HepG2 (cell line): ENCODE measurements around the gene PSEN2. TPM values are rescaled to one million over a fixed set of nuclear protein-coding genes. Genes with fewer than 3 reads are reported as not detected.

ENCODE experiments used
- ATAC-seq: fragments of 200-7000 bp; cut with Tn5 transposase; 3 replicates; pipeline ENCODE4 v1.9.1; 2020; ENCODE audit warnings: mild to moderate bottlenecking, moderate library complexity
- BruUV-seq: library from RNA; stranded (reverse); fragments of 400-500 nt; replicated peaks from 2 replicates; lab custom pipeline; 2021; lab: Mats Ljungman, UMichigan
- CTCF ChIA-PET: fragments of 300-600 bp; formaldehyde crosslinking; extraction: SDS; loops from one replicate; lab custom pipeline; 2021; ENCODE audit warnings: low total read pairs, inconsistent platforms, low intra/inter-chr PET ratio; lab: Yijun Ruan, JAX
- POLR2A ChIA-PET: fragments of 350-600 bp; sonication (Branson Sonifier 250); formaldehyde crosslinking; loops from one replicate; lab custom pipeline; 2020; ENCODE audit warnings: antibody characterized with exemption, inconsistent platforms; lab: Yijun Ruan, JAX
- DNase-seq: peaks from one replicate; pipeline ENCODE4 v3.0.0-alpha.2; 2015; ENCODE audit warnings: low spot score
- FAIRE-seq: peaks from 3 replicates; lab custom pipeline; 2011; peaks lifted over from hg19 to GRCh38; lab: Jason Lieb, UNC
- H2AFZ ChIP-seq: one replicate; pipeline ENCODE4 v1.6.1; 2011; ENCODE audit warnings: low read length, inconsistent platforms
- H3K27ac ChIP-seq: fragments of 300-600 bp; 3 replicates; pipeline ENCODE4 v1.8.0; 2011; ENCODE audit warnings: mixed run types, mild to moderate bottlenecking, mixed read lengths, low read length, inconsistent platforms; ENCODE audit not compliant: insufficient read depth; ENCODE audit errors: extremely low read length
- H3K27me3 ChIP-seq, 2 experiments: fragments of 200-600 bp in 1 of 2; 2 replicates in 1 of 2; 3 replicates in 1 of 2; pipeline versions ENCODE4 v1.6.0 to v1.8.0; 2011; ENCODE audit warnings: low read length in 2 of 2, mild to moderate bottlenecking in 2 of 2, moderate library complexity in 2 of 2, inconsistent platforms in 1 of 2; ENCODE audit not compliant: insufficient read depth in 2 of 2, control insufficient read depth in 1 of 2
- H3K36me3 ChIP-seq, 2 experiments: fragments of 200-600 bp in 1 of 2; replicated peaks in 1 of 2; 2 replicates in 1 of 2; 3 replicates in 1 of 2; pipeline versions ENCODE4 v1.5.1 to v1.8.0; 2011; ENCODE audit warnings: low read length in 2 of 2, inconsistent platforms in 1 of 2; ENCODE audit not compliant: insufficient read depth in 2 of 2, control insufficient read depth in 1 of 2
- H3K4me1 ChIP-seq: 2 replicates; pipeline ENCODE4 v1.5.1; 2012; ENCODE audit warnings: low read length, inconsistent platforms; ENCODE audit not compliant: insufficient read depth
- H3K4me2 ChIP-seq: 2 replicates; pipeline ENCODE4 v1.6.0; 2011; ENCODE audit warnings: low read depth, low read length, inconsistent platforms
- H3K4me3 ChIP-seq, 3 experiments: fragments of 200-600 bp in 1 of 3; sonication (generic), shearing (Covaris generic) in 1 of 3; replicated peaks in 1 of 3; 2 replicates each; pipeline ENCODE4 v1.5.1; 2011 to 2016; ENCODE audit warnings: low read length in 3 of 3, inconsistent platforms in 2 of 3, low read depth in 2 of 3, mild to moderate bottlenecking in 2 of 3, control low read depth in 1 of 3, mixed read lengths in 1 of 3; ENCODE audit not compliant: insufficient read depth in 1 of 3
- H3K79me2 ChIP-seq: one replicate; pipeline ENCODE4 v1.6.1; 2011; ENCODE audit warnings: low read length, inconsistent platforms; ENCODE audit not compliant: insufficient read depth
- H3K9ac ChIP-seq: 2 replicates; pipeline ENCODE4 v1.6.0; 2011; ENCODE audit warnings: mild to moderate bottlenecking, low read depth, low read length, inconsistent platforms; ENCODE audit not compliant: insufficient read depth
- H3K9me3 ChIP-seq: 2 replicates; pipeline ENCODE4 v1.5.1; 2012; ENCODE audit warnings: mild to moderate bottlenecking, low read length
- H4K20me1 ChIP-seq: 2 replicates; pipeline ENCODE4 v1.6.0; 2011; ENCODE audit warnings: inconsistent platforms, mild to moderate bottlenecking, low read length, moderate library complexity; ENCODE audit not compliant: insufficient read depth
- AGO2 ChIP-seq: fragments of 200-400 bp; formaldehyde crosslinking; optimal IDR thresholded peaks from 2 replicates; pipeline ENCODE3; 2017; ENCODE audit warnings: mild to moderate bottlenecking, low read depth, low read length, moderate library complexity
- AKNA ChIP-seq: sonication (generic); formaldehyde crosslinking; IDR thresholded peaks from 2 replicates; pipeline ENCODE4 v1.4.0; 2020; ENCODE audit warnings: missing genetic modification reagents, borderline replicate concordance
- DDIT3 ChIP-seq: sonication (generic); formaldehyde crosslinking; IDR thresholded peaks from 2 replicates; pipeline ENCODE4 v1.4.0; 2020; ENCODE audit warnings: mild to moderate bottlenecking, missing genetic modification reagents
- EEA1 ChIP-seq: sonication (generic); formaldehyde crosslinking; IDR thresholded peaks from 2 replicates; pipeline ENCODE4 v1.5.1; 2020; ENCODE audit warnings: mild to moderate bottlenecking, missing genetic modification reagents, borderline replicate concordance
- ETV5 ChIP-seq: IDR thresholded peaks from 2 replicates; pipeline ENCODE4 v1.6.1; 2018; ENCODE audit warnings: missing biosample characterization, missing genetic modification reagents, inconsistent platforms, borderline replicate concordance
- MIER2 ChIP-seq: IDR thresholded peaks from 2 replicates; pipeline ENCODE4 v1.6.1; 2016; ENCODE audit warnings: missing biosample characterization, missing genetic modification reagents
- NKX3-1 ChIP-seq: sonication (generic); formaldehyde crosslinking; IDR thresholded peaks from 2 replicates; pipeline ENCODE4 v1.5.0; 2020; ENCODE audit warnings: missing genetic modification reagents
- PAWR ChIP-seq: sonication (generic); formaldehyde crosslinking; IDR thresholded peaks from 2 replicates; pipeline ENCODE4 v1.4.0; 2020; ENCODE audit warnings: missing genetic modification reagents, mild to moderate bottlenecking, borderline replicate concordance
- PHF20 ChIP-seq: sonication (generic); formaldehyde crosslinking; IDR thresholded peaks from 2 replicates; pipeline ENCODE4 v1.5.0; 2020; ENCODE audit warnings: mild to moderate bottlenecking, missing genetic modification reagents
- RARG ChIP-seq: sonication (generic); formaldehyde crosslinking; IDR thresholded peaks from 2 replicates; pipeline ENCODE4 v1.4.0; 2020; ENCODE audit warnings: low read depth, mild to moderate bottlenecking, missing genetic modification reagents
- ZKSCAN1 ChIP-seq: fragments of 150-350 bp; IDR thresholded peaks from 2 replicates; pipeline ENCODE4 v1.6.1; 2014; ENCODE audit warnings: low read length
- ZNF558 ChIP-seq: sonication (generic); formaldehyde crosslinking; IDR thresholded peaks from 2 replicates; pipeline ENCODE4 v1.9.0; 2022; ENCODE audit warnings: mild to moderate bottlenecking, missing genetic modification reagents, borderline replicate concordance
- WGBS: methylation state at CpG from one replicate; pipeline ENCODE4 v1.1.6; 2017; ENCODE audit warnings: low lambda C conversion rate; 5-methylcytosine and 5-hydroxymethylcytosine counted together
- in situ Hi-C: cut with HindIII; loops from 2 replicates; pipeline ENCODE4 v1.10.0; 2017; ENCODE audit warnings: low pct_unique_long_range_greater_than_20kb; ENCODE audit not compliant: extremely low pct_ligation_motif_present
- intact Hi-C: fragments of 100-400 bp; cut with micrococcal nuclease; formaldehyde crosslinking; loops from one replicate; pipeline ENCODE4 v1.10.0; 2022; ENCODE audit not compliant: unreplicated experiment
- polyA plus RNA-seq, 8 experiments: library from polyadenylated mRNA; depleted of rRNA in 3 of 8; stranded (reverse) in 7 of 8; unstranded in 1 of 8; fragments of >200 nt; fragmentation: Illumina TruSeq in 4 of 8; extraction: Trizol in 4 of 8; gene quantifications; 2 replicates each; pipeline versions ENCODE4 v1.2.1 to v1.2.3, GENCODE V29; 2011 to 2016; ENCODE audit warnings: low read depth in 4 of 8, missing spikeins in 1 of 8, mixed read lengths in 1 of 8; ENCODE audit not compliant: insufficient read depth in 1 of 8
- total RNA-seq, 5 experiments: library from RNA; depleted of rRNA; stranded (reverse); fragments of >200 nt; fragmentation: Illumina TruSeq; extraction: Trizol; gene quantifications; 2 replicates each; pipeline ENCODE4 v1.2.3, GENCODE V29; 2016; ENCODE audit warnings: low read depth in 1 of 5
- TF ChIP-seq, protein P1 (sequence below): sonication (generic); formaldehyde crosslinking; IDR thresholded peaks from 2 replicates; pipeline ENCODE4 v1.4.0; 2020; ENCODE audit warnings: low read depth, missing genetic modification reagents
- TF ChIP-seq, protein P2 (sequence below): sonication (generic); formaldehyde crosslinking; IDR thresholded peaks from 2 replicates; pipeline ENCODE4 v1.8.1; 2022; ENCODE audit warnings: low read depth, mild to moderate bottlenecking, missing genetic modification reagents

PSEN2 gene
- total and polyA plus RNA-seq, 2 of the 13 experiments (the other 11 are each of a cell fraction or from before 2014, with no cell fraction given), result 5.9 to 13.1 TPM

DNA sequence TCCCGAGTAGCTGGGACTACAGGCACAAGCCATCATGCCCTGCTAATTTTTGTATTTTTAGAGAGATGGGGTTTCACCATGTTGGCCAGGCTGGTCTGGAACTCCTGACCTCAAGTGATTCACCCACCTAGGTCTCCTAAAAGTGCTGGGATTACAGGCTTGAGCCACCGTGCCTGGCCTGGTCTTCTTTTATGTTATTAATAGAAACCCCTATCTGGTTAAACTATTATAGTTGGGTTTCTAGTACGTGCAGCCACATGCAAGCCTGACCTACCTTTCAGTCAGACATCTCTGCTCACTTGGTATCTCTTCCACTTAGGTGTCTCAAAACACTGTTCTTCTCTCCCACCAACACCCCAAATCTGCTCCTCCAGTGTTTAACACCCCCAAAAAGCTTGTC is 34.4 kb downstream of the PSEN2 start:
- in situ Hi-C loops, result no loop called here
- H3K36me3 ChIP-seq, result no peaks in the 10 kb centered on the region
- H3K9me3 ChIP-seq, result no peaks in the 10 kb centered on the region
- no peak overlapping the region for H3K4me2 ChIP-seq
- no peaks in the 10 kb centered on the region for H3K27me3 ChIP-seq
- FAIRE-seq, result no peak
- 100% methylated on average over 3 of the region's 3 CpGs for WGBS
- CTCF ChIA-PET, result no interaction called here
- H3K4me3 ChIP-seq, result no peak overlapping the region
- no TSS peak for BruUV-seq
- H3K27ac ChIP-seq, result no peak overlapping the region
- no peak for ATAC-seq
- H3K79me2 ChIP-seq, result no peaks in the 10 kb centered on the region
- intact Hi-C loops, result no loop called here
- TF ChIP-seq ZKSCAN1 (no peak), DDIT3 (no peak), AGO2 (no peak), NKX3-1 (no peak), EEA1 (no peak), PAWR (no peak), ETV5 (CRISPR knock-in tag) (no peak), AKNA (CRISPR knock-in tag) (no peak), MIER2 (CRISPR knock-in tag) (no peak), RARG (CRISPR knock-in tag) (no peak), ZNF558 (no peak), PHF20 (CRISPR knock-in tag) (no peak)
- TF ChIP-seq, protein P1, sequence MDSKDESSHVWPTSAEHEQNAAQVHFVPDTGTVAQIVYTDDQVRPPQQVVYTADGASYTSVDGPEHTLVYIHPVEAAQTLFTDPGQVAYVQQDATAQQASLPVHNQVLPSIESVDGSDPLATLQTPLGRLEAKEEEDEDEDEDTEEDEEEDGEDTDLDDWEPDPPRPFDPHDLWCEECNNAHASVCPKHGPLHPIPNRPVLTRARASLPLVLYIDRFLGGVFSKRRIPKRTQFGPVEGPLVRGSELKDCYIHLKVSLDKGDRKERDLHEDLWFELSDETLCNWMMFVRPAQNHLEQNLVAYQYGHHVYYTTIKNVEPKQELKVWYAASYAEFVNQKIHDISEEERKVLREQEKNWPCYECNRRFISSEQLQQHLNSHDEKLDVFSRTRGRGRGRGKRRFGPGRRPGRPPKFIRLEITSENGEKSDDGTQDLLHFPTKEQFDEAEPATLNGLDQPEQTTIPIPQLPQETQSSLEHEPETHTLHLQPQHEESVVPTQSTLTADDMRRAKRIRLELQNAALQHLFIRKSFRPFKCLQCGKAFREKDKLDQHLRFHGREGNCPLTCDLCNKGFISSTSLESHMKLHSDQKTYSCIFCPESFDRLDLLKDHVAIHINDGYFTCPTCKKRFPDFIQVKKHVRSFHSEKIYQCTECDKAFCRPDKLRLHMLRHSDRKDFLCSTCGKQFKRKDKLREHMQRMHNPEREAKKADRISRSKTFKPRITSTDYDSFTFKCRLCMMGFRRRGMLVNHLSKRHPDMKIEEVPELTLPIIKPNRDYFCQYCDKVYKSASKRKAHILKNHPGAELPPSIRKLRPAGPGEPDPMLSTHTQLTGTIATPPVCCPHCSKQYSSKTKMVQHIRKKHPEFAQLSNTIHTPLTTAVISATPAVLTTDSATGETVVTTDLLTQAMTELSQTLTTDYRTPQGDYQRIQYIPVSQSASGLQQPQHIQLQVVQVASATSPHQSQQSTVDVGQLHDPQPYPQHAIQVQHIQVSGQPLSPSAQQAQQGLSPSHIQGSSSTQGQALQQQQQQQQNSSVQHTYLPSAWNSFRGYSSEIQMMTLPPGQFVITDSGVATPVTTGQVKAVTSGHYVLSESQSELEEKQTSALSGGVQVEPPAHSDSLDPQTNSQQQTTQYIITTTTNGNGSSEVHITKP (CRISPR knock-in tag), result no peak
- TF ChIP-seq, protein P2, sequence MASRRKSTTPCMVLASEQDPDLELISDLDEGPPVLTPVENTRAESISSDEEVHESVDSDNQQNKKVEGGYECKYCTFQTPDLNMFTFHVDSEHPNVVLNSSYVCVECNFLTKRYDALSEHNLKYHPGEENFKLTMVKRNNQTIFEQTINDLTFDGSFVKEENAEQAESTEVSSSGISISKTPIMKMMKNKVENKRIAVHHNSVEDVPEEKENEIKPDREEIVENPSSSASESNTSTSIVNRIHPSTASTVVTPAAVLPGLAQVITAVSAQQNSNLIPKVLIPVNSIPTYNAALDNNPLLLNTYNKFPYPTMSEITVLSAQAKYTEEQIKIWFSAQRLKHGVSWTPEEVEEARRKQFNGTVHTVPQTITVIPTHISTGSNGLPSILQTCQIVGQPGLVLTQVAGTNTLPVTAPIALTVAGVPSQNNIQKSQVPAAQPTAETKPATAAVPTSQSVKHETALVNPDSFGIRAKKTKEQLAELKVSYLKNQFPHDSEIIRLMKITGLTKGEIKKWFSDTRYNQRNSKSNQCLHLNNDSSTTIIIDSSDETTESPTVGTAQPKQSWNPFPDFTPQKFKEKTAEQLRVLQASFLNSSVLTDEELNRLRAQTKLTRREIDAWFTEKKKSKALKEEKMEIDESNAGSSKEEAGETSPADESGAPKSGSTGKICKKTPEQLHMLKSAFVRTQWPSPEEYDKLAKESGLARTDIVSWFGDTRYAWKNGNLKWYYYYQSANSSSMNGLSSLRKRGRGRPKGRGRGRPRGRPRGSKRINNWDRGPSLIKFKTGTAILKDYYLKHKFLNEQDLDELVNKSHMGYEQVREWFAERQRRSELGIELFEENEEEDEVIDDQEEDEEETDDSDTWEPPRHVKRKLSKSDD, result no peak
- no peaks in the 10 kb centered on the region for H3K4me1 ChIP-seq
- H3K9ac ChIP-seq, result no peak overlapping the region
- DNase-seq, result no peak
- H4K20me1 ChIP-seq, result no peaks in the 10 kb centered on the region
- H2AFZ ChIP-seq, result no peak overlapping the region
- POLR2A ChIA-PET, result no interaction called here
